Measurements from ENCODE around the gene VASN.

- TF ChIP-seq CTCF (IDR thresholded peaks at IDR 0.05) (no peak), POLR2A (IDR thresholded peaks at IDR 0.05; ENCODE audit: low read depth) (no peak)
Measured at GRCh38 chr16:4340443-4340842, 31.2 kb upstream of the VASN start.
